ENCODE data around the gene CDHR2.
A peak's percentile ranks its signal among the peaks of the same experiment; 100 is the strongest.

CDHR2 gene

GRCh38 chr5:176536902-176537553, 12.1 kb upstream of the CDHR2 start, which contains the start of gene RNF44:
Gene RNF44 (minus strand): TSS chr5:176537402. CDS start chr5:176532472, 4,930 bp downstream.
- peak within 1 kb of the TSS; percentile 71 for H3K4ac ChIP-seq (ENCODE audit: low read length)
- peak within 1 kb of the TSS; percentile 97 for H3K27ac ChIP-seq (replicated peaks; ENCODE audit: low read length)
- H3K18ac ChIP-seq (ENCODE audit: low read length): peak within 1 kb of the TSS; percentile 99
- H2BK15ac ChIP-seq (ENCODE audit: low read length): peak within 1 kb of the TSS; percentile 95
- peak within 1 kb of the TSS; percentile 78 for H3K14ac ChIP-seq (ENCODE audit: low read length)
- peak; percentile 96 for DNase-seq (ENCODE audit: low spot score)
- H3K9me3 ChIP-seq (replicated peaks in 1 of 2; ENCODE audit: control insufficient read depth in 2 of 2, insufficient read depth in 1 of 2, low read depth in 1 of 2, low read length in 2 of 2): no peaks in the 10 kb centered on the region
- H2AFZ ChIP-seq (ENCODE audit: low read length): peak within 1 kb of the TSS; percentile 92
- H3K9ac ChIP-seq (ENCODE audit: low read depth, low read length, poor library complexity): peak within 1 kb of the TSS; percentile 95
- WGBS, 2 donors (ENCODE audit: extremely low coverage in 2 of 2, insufficient read length in 2 of 2, insufficient replicate concordance in 1 of 2): no CpG with 5 or more reads among the region's 63 CpGs
- H3K79me1 ChIP-seq (ENCODE audit: low read depth, low read length): peaks cover 18% of the 10 kb centered on the region
- peaks cover 8 to 30% of the 10 kb centered on the region in 2 donors for H3K36me3 ChIP-seq (replicated peaks in 1 of 2; ENCODE audit: control insufficient read depth in 2 of 2, insufficient read depth in 2 of 2, low read length in 2 of 2)
- peak within 1 kb of the TSS; percentile 96 for H2BK5ac ChIP-seq (ENCODE audit: low read length)
- no peak within 1 kb of the TSS for H4K8ac ChIP-seq (ENCODE audit: low read depth, low read length)
- peak within 1 kb of the TSS; percentile 90 for H2BK120ac ChIP-seq (ENCODE audit: low read depth, low read length)
- peak within 1 kb of the TSS; percentile 85 for H2AK5ac ChIP-seq (ENCODE audit: low read depth, low read length)
- peaks cover 13 to 29% of the 10 kb centered on the region in 2 donors for H3K4me1 ChIP-seq (ENCODE audit: control insufficient read depth in 2 of 2, insufficient read depth in 1 of 2, low read depth in 1 of 2, low read length in 2 of 2)
- peaks cover 0 to under 1% (median 0%) of the 10 kb centered on the region in 3 experiments for H3K27me3 ChIP-seq (ENCODE audit: control insufficient read depth in 3 of 3, insufficient read depth in 3 of 3, low read depth in 1 of 3, low read length in 3 of 3)
- peak within 1 kb of the TSS; percentile 92 to 98 for H3K4me3 ChIP-seq (ENCODE audit: low read length in 2 of 2)
- H3K4me2 ChIP-seq (ENCODE audit: insufficient read depth, low read length, poor library complexity, severe bottlenecking): peak within 1 kb of the TSS; percentile 85
- H4K91ac ChIP-seq (ENCODE audit: low read depth, low read length, poor library complexity): peak within 1 kb of the TSS; percentile 90
- peak within 1 kb of the TSS; percentile 90 for H3K23ac ChIP-seq (ENCODE audit: low read depth, low read length, poor library complexity)
- no peak within 1 kb of the TSS for H2BK12ac ChIP-seq (ENCODE audit: low read length)

- Histone ChIP-seq H3K9me3 (replicated peaks in 1 of 2; ENCODE audit: control insufficient read depth in 2 of 2, insufficient read depth in 1 of 2, low read depth in 1 of 2, low read length in 2 of 2) (no peaks in the 10 kb centered on the region), H2BK5ac (ENCODE audit: low read length) (peak overlapping the region; percentile 96), H3K4ac (ENCODE audit: low read length) (peak overlapping the region; percentile 71), H3K4me2 (ENCODE audit: insufficient read depth, low read length, poor library complexity, severe bottlenecking) (peak overlapping the region; percentile 72), H3K14ac (ENCODE audit: low read length) (peak overlapping the region; percentile 32), H2BK12ac (ENCODE audit: low read length) (no peak overlapping the region), H2AFZ (ENCODE audit: low read length) (peak overlapping the region; percentile 92), H3K27me3 (ENCODE audit: control insufficient read depth in 3 of 3, insufficient read depth in 3 of 3, low read depth in 1 of 3, low read length in 3 of 3) (peaks cover 0 to 7% (median 0%) of the 10 kb centered on the region in 3 experiments), H3K4me1 (ENCODE audit: control insufficient read depth in 2 of 2, insufficient read depth in 1 of 2, low read depth in 1 of 2, low read length in 2 of 2) (peaks cover 17 to 32% of the 10 kb centered on the region in 2 donors), H4K8ac (ENCODE audit: low read depth, low read length) (no peak overlapping the region), H4K91ac (ENCODE audit: low read depth, low read length, poor library complexity) (peak overlapping the region; percentile 90), H3K23ac (ENCODE audit: low read depth, low read length, poor library complexity) (peak overlapping the region; percentile 18), H3K27ac (replicated peaks; ENCODE audit: low read length) (peak overlapping the region; percentile 93), H3K36me3 (replicated peaks in 1 of 2; ENCODE audit: control insufficient read depth in 2 of 2, insufficient read depth in 2 of 2, low read length in 2 of 2) (peaks cover 8 to 27% of the 10 kb centered on the region in 2 donors), H3K9ac (ENCODE audit: low read depth, low read length, poor library complexity) (peak overlapping the region; percentile 95), H2BK15ac (ENCODE audit: low read length) (peak overlapping the region; percentile 95), H3K4me3 (ENCODE audit: low read length in 2 of 2) (peak overlapping the region; percentile 92 to 98), H3K18ac (ENCODE audit: low read length) (peak overlapping the region; percentile 99), H2AK5ac (ENCODE audit: low read depth, low read length) (peak overlapping the region; percentile 85), H3K79me1 (ENCODE audit: low read depth, low read length) (peaks cover 15% of the 10 kb centered on the region), H2BK120ac (ENCODE audit: low read depth, low read length) (no peak overlapping the region)
- WGBS, 2 donors (ENCODE audit: extremely low coverage in 2 of 2, insufficient read length in 2 of 2, insufficient replicate concordance in 1 of 2): no CpG with 5 or more reads among the region's 43 CpGs
- DNase-seq (ENCODE audit: low spot score): peak; percentile 98
Observed at GRCh38 chr5:176537554-176538229, 11.4 kb upstream of the CDHR2 start.

GRCh38 chr5:176538230-176538988, 10.7 kb upstream of the CDHR2 start:
- H3K27ac ChIP-seq (replicated peaks; ENCODE audit: low read length): peak overlapping the region; percentile 82
- peaks cover 9% of the 10 kb centered on the region for H3K79me1 ChIP-seq (ENCODE audit: low read depth, low read length)
- no peak overlapping the region for H3K9ac ChIP-seq (ENCODE audit: low read depth, low read length, poor library complexity)
- no peak for DNase-seq (ENCODE audit: low spot score)
- no peak overlapping the region for H3K4ac ChIP-seq (ENCODE audit: low read length)
- peak overlapping the region; percentile 55 for H3K18ac ChIP-seq (ENCODE audit: low read length)
- peaks cover 6 to 19% of the 10 kb centered on the region in 2 donors for H3K36me3 ChIP-seq (replicated peaks in 1 of 2; ENCODE audit: control insufficient read depth in 2 of 2, insufficient read depth in 2 of 2, low read length in 2 of 2)
- no CpG with 5 or more reads among the region's 13 CpGs for WGBS, 2 donors (ENCODE audit: extremely low coverage in 2 of 2, insufficient read length in 2 of 2, insufficient replicate concordance in 1 of 2)
- H2BK12ac ChIP-seq (ENCODE audit: low read length): no peak overlapping the region
- H2BK15ac ChIP-seq (ENCODE audit: low read length): no peak overlapping the region
- H3K23ac ChIP-seq (ENCODE audit: low read depth, low read length, poor library complexity): no peak overlapping the region
- H3K14ac ChIP-seq (ENCODE audit: low read length): no peak overlapping the region
- H4K91ac ChIP-seq (ENCODE audit: low read depth, low read length, poor library complexity): no peak overlapping the region
- peaks cover 17 to 32% of the 10 kb centered on the region in 2 donors for H3K4me1 ChIP-seq (ENCODE audit: control insufficient read depth in 2 of 2, insufficient read depth in 1 of 2, low read depth in 1 of 2, low read length in 2 of 2)
- H2BK5ac ChIP-seq (ENCODE audit: low read length): no peak overlapping the region
- H3K27me3 ChIP-seq (ENCODE audit: control insufficient read depth in 3 of 3, insufficient read depth in 3 of 3, low read depth in 1 of 3, low read length in 3 of 3): peaks cover 0 to 11% (median 0%) of the 10 kb centered on the region in 3 experiments
- no peaks in the 10 kb centered on the region for H3K9me3 ChIP-seq (replicated peaks in 1 of 2; ENCODE audit: control insufficient read depth in 2 of 2, insufficient read depth in 1 of 2, low read depth in 1 of 2, low read length in 2 of 2)
- no peak overlapping the region for H2AK5ac ChIP-seq (ENCODE audit: low read depth, low read length)
- peak overlapping the region; percentile 82 for H2AFZ ChIP-seq (ENCODE audit: low read length)
- no peak overlapping the region for H2BK120ac ChIP-seq (ENCODE audit: low read depth, low read length)
- no peak overlapping the region for H4K8ac ChIP-seq (ENCODE audit: low read depth, low read length)
- peak overlapping the region; percentile 72 for H3K4me2 ChIP-seq (ENCODE audit: insufficient read depth, low read length, poor library complexity, severe bottlenecking)
- peak overlapping the region; percentile 49 to 92 for H3K4me3 ChIP-seq (ENCODE audit: low read length in 2 of 2)

All from neuronal stem cell (in vitro differentiated cells).